ENCODE data around the gene TMEM120A.

TMEM120A gene

DNA sequence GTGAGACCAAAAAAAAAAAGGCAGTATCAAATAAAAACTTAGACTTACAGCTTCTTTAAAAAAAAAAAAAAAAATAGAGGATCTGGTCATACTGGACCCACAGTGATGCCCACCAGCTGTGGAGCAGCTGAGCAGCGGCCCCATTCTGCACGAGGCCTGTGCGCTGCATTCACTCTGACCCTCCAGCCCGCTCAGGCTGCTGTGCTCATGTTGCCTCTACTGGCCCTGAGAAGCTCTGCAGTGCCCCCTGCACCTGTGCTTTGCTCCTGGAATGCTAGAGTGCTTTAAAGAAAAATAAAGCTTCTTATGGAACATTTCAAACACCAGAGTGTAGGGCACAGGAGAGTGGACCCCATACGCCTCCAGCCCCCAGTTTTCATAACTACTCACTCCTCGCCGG, 33.2 kb downstream of the TMEM120A start:
- Histone ChIP-seq H3K27ac (no peak overlapping the region), H3K36me3 (replicated peaks) (peaks cover 2% of the 10 kb centered on the region), H3K27me3 (replicated peaks) (no peaks in the 10 kb centered on the region), H3K4me3 (ENCODE audit: low read depth, low read length) (no peak overlapping the region)
- in situ Hi-C loops (cut with HindIII; ENCODE audit: low pct_ligation_motif_present, low sequenced_read_pairs) = no loop called here
- TF ChIP-seq, protein P1, sequence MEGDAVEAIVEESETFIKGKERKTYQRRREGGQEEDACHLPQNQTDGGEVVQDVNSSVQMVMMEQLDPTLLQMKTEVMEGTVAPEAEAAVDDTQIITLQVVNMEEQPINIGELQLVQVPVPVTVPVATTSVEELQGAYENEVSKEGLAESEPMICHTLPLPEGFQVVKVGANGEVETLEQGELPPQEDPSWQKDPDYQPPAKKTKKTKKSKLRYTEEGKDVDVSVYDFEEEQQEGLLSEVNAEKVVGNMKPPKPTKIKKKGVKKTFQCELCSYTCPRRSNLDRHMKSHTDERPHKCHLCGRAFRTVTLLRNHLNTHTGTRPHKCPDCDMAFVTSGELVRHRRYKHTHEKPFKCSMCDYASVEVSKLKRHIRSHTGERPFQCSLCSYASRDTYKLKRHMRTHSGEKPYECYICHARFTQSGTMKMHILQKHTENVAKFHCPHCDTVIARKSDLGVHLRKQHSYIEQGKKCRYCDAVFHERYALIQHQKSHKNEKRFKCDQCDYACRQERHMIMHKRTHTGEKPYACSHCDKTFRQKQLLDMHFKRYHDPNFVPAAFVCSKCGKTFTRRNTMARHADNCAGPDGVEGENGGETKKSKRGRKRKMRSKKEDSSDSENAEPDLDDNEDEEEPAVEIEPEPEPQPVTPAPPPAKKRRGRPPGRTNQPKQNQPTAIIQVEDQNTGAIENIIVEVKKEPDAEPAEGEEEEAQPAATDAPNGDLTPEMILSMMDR (IDR thresholded peaks at IDR 0.05; ENCODE audit: low read depth, low read length, missing control alignments) = peak; percentile 50
- no peak for DNase-seq

DNA sequence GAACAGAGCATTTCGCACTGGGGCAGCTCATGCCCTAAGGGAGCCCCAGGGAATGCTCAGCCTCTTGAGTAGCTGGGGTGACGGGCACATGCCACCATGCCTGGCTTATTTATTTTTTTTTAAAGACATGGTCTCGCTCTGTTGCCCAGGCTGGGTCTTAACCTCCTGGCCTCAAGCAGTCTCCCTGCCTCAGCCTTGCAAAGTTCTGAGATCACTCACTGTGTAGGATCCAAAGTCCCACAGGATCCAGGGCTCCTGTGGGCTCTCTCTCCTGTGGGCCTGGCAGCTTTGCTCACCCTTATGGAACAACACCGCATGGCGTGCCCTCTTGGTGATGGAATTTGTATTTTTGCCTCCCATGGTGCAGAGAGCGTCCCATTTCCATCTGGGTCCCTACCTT, 34.0 kb downstream of the TMEM120A start:
- in situ Hi-C loops (cut with HindIII; ENCODE audit: low pct_ligation_motif_present, low sequenced_read_pairs) = no loop called here
- H3K36me3 ChIP-seq (replicated peaks) = peaks cover 3% of the 10 kb centered on the region
- TF ChIP-seq, protein P1 (IDR thresholded peaks at IDR 0.05; ENCODE audit: low read depth, low read length, missing control alignments) = no peak

DNA sequence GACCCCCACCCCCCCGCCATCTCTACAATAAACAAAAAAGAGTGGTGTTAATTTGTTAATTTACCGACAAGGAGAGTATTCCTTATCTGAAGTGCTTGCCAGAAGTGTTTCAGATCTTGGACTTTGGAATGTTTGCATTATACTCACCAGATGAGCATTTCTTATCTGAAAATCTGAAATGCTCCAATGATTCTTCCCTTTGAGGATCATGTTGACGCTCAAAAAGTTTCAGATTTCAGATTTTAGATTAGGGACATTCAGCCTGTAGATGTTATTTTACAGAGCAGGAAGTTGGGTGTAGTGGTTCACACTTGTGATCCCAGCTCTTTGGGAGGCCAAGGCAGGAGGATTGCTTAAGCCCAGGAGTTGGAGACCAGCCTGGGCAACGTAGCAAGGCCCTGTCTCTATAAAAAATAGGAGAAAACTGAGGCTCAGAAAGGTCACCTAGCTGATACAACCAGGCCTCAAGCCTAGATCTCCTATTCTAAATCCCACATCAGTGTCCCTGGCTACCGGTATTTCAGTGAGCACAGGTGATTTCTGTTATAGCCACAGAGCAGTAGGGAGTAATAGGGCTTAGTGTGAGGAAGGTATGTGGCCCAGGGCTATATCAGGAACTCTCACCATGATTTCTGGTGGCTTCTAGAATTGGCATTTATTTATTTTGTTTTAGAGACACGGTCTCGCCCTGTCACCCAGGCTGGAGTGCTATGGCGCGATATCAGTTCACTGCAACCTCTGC, 35.4 kb downstream of the TMEM120A start:
- Histone ChIP-seq H3K27ac (peak overlapping the region; percentile 27), H3K4me3 (ENCODE audit: low read depth, low read length) (no peak overlapping the region), H3K36me3 (replicated peaks) (peaks cover 3% of the 10 kb centered on the region), H3K27me3 (replicated peaks) (no peaks in the 10 kb centered on the region)
- no peak for DNase-seq
- TF ChIP-seq, protein P1 (IDR thresholded peaks at IDR 0.05; ENCODE audit: low read depth, low read length, missing control alignments) = no peak
- in situ Hi-C loops (cut with HindIII; ENCODE audit: low pct_ligation_motif_present, low sequenced_read_pairs) = no loop called here

More for the DNA sequence above, 34.0 kb downstream of the TMEM120A start:
- H3K27me3 ChIP-seq (replicated peaks) = no peaks in the 10 kb centered on the region
- no peak for DNase-seq
- no peak overlapping the region for H3K27ac ChIP-seq
- no peak overlapping the region for H3K4me3 ChIP-seq (ENCODE audit: low read depth, low read length)

DNA sequence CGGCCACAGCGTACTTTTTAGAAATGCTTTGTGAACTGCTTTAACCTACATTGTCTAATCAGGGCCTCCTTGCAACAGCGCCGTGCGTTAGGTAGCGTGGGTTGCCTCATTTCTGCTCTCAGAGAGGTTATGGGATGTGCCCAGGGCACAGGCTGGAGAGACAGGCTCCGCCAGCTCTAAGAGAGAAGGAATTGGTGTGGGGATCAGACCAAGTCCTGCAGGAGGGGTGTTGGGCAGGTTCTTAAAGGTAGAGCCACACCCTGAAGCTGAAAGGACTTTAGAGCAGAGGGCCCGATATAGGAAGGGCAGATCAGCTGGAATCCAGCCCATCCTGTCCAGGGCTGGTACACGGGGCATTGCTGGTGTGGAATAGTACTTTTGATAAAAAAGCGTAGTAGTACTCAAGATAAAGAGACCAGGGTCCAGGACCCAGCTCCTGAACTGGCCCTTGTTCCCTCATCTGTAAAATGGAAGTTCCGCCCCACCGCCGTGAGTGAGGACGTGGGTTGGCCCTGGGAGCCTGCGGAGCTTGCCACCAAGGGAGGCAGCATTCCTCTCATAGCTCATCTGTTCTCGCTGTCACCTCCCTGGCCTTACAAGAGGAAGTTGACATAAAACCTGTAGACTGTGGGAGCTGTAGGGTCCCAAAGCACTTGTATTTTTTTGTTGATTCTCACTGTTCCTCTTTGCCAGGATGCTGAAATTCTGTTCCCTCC, 37.2 kb downstream of the TMEM120A start:
- TF ChIP-seq, protein P1 (IDR thresholded peaks at IDR 0.05; ENCODE audit: low read depth, low read length, missing control alignments) = no peak
- in situ Hi-C loops (cut with HindIII; ENCODE audit: low pct_ligation_motif_present, low sequenced_read_pairs) = no loop called here
- Histone ChIP-seq H3K4me3 (ENCODE audit: low read depth, low read length) (no peak overlapping the region), H3K27me3 (replicated peaks) (no peaks in the 10 kb centered on the region), H3K27ac (no peak overlapping the region), H3K36me3 (replicated peaks) (peaks cover 3% of the 10 kb centered on the region)
- DNase-seq = no peak

DNA sequence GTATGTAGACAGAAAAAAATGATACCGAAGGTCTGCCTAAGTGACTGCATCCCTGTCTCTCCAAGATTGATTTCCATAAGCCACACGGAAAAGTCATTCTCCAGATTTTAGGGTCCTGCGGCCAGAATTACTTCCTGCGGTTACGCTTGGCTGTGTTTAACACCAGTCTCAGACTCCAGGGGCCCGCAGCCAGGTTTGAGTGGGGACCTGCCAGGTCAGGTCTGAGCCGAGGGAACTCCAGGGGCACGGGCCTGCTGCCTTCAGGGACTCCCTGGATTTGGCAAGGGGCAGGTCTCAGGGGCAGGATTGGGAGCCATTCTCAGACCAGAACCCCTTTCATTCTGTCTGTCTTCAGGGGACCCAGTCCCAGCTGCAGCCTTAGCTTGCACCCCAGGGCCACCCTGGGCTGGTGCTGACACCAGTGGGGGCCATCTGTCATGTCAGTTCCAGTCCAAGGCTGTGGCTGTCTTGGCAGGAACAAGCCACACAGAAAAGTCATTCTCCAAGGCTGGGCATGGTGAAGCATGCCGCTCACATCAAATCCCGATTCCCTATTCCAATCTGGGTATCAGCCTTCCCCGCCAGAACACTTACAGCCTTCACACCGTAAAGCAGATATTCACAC, 39.0 kb downstream of the TMEM120A start:
- Histone ChIP-seq H3K27me3 (replicated peaks) (no peaks in the 10 kb centered on the region), H3K36me3 (replicated peaks) (peaks cover 3% of the 10 kb centered on the region), H3K4me3 (ENCODE audit: low read depth, low read length) (no peak overlapping the region), H3K27ac (peak overlapping the region; percentile 36)
- in situ Hi-C loops (cut with HindIII; ENCODE audit: low pct_ligation_motif_present, low sequenced_read_pairs) = no loop called here
- no peak for DNase-seq
- TF ChIP-seq, protein P1 (IDR thresholded peaks at IDR 0.05; ENCODE audit: low read depth, low read length, missing control alignments) = no peak
